H1 (cell line): ENCODE measurements around the gene SH2D5. TPM values are rescaled to one million over a fixed set of nuclear protein-coding genes. Genes with fewer than 3 reads are reported as not detected.

Experiments used
- CTCF ChIA-PET: fragments of 300-600 bp; sonication (Branson Sonifier 250); formaldehyde crosslinking; loops from one replicate; lab custom pipeline; 2021; ENCODE audit not compliant: partially characterized antibody; lab: Charles Lee
- POLR2A ChIA-PET: fragments of 300-600 bp; sonication (Branson Sonifier 250); formaldehyde crosslinking; loops from one replicate; lab custom pipeline; 2021; ENCODE audit warnings: inconsistent platforms; ENCODE audit not compliant: partially characterized antibody; lab: Charles Lee
- DNase-seq, 2 experiments: peaks; one replicate each; pipeline versions ENCODE4 v3.0.0 to v3.0.0-alpha.2; 2010 to 2022; ENCODE audit warnings: low spot score in 2 of 2, low read depth in 1 of 2, mixed read lengths in 1 of 2
- FAIRE-seq: peaks from 2 replicates; lab custom pipeline; 2011; peaks lifted over from hg19 to GRCh38; lab: Jason Lieb, UNC
- H2AFZ ChIP-seq: 2 replicates; pipeline ENCODE4 v1.8.1; 2012; ENCODE audit warnings: low read length, inconsistent platforms
- H2AK5ac ChIP-seq: 2 replicates; pipeline ENCODE4 v1.6.1; 2013; ENCODE audit warnings: low read depth, low read length
- H2BK120ac ChIP-seq: replicated peaks from 2 replicates; pipeline ENCODE3; 2013; ENCODE audit warnings: low read depth, low read length, inconsistent platforms
- H2BK12ac ChIP-seq: 2 replicates; pipeline ENCODE4 v1.6.1; 2013; ENCODE audit warnings: low read depth, low read length
- H2BK15ac ChIP-seq: 2 replicates; pipeline ENCODE4 v1.6.1; 2013; ENCODE audit warnings: low read length
- H2BK20ac ChIP-seq: 2 replicates; pipeline ENCODE4 v1.6.1; 2013; ENCODE audit warnings: low read length
- H2BK5ac ChIP-seq: 2 replicates; pipeline ENCODE4 v1.6.1; 2013; ENCODE audit warnings: low read depth, low read length
- H3K14ac ChIP-seq: 2 replicates; pipeline ENCODE4 v1.6.1; 2013; ENCODE audit warnings: inconsistent platforms; ENCODE audit not compliant: insufficient read length
- H3K18ac ChIP-seq: 2 replicates; pipeline ENCODE4 v1.6.1; 2013; ENCODE audit warnings: low read length; ENCODE audit errors: extremely low read depth
- H3K23ac ChIP-seq: 2 replicates; pipeline ENCODE4 v1.6.1; 2013; ENCODE audit warnings: inconsistent platforms; ENCODE audit not compliant: insufficient read length
- H3K23me2 ChIP-seq: 2 replicates; pipeline ENCODE4 v1.6.1; 2013; ENCODE audit warnings: low read depth, low read length
- H3K27ac ChIP-seq: 2 replicates; pipeline ENCODE4 v1.6.1; 2011; ENCODE audit warnings: low read depth, low read length, inconsistent platforms
- H3K27me3 ChIP-seq, 4 experiments: replicated peaks in 1 of 4; 1 replicate in 1 of 4; 2 replicates in 3 of 4; pipeline versions ENCODE4 v1.6.1 to v1.8.1; 2011 to 2013; ENCODE audit warnings: low read length in 3 of 4, mild to moderate bottlenecking in 3 of 4, inconsistent platforms in 2 of 4, mixed read lengths in 2 of 4, moderate library complexity in 1 of 4; ENCODE audit not compliant: control insufficient read depth in 3 of 4, insufficient read depth in 3 of 4; ENCODE audit errors: extremely low read depth in 1 of 4
- H3K36me3 ChIP-seq, 4 experiments: 2 replicates each; pipeline versions ENCODE4 v1.6.1 to v1.8.1; 2011 to 2013; ENCODE audit warnings: mild to moderate bottlenecking in 4 of 4, low read length in 3 of 4, moderate library complexity in 2 of 4, control low read depth in 1 of 4, inconsistent platforms in 1 of 4; ENCODE audit not compliant: insufficient read depth in 4 of 4, control insufficient read depth in 2 of 4
- H3K4ac ChIP-seq: replicated peaks from 2 replicates; pipeline ENCODE3; 2013; ENCODE audit warnings: low read length, low read depth, mixed read lengths, inconsistent platforms; ENCODE audit not compliant: insufficient read length
- H3K4me1 ChIP-seq, 4 experiments: replicated peaks in 1 of 4; 1 replicate in 1 of 4; 2 replicates in 3 of 4; pipeline versions ENCODE4 v1.6.1 to v1.8.1; 2011 to 2013; ENCODE audit warnings: low read length in 3 of 4, inconsistent platforms in 2 of 4, mixed read lengths in 1 of 4; ENCODE audit not compliant: insufficient read depth in 4 of 4, control insufficient read depth in 3 of 4
- H3K4me2 ChIP-seq, 2 experiments: 2 replicates each; pipeline versions ENCODE4 v1.6.1 to v1.8.1; 2011 to 2013; ENCODE audit warnings: low read depth in 2 of 2, low read length in 2 of 2, control low read depth in 1 of 2, inconsistent platforms in 1 of 2, mild to moderate bottlenecking in 1 of 2; ENCODE audit not compliant: insufficient read depth in 1 of 2
- H3K4me3 ChIP-seq, 4 experiments: fragments of 200-600, 300-600 bp in 1 of 4; sonication (generic), shearing (Covaris generic), sonication (Bioruptor Twin) in 1 of 4; 2 replicates each; pipeline versions ENCODE4 v1.5.1 to v1.8.1; 2011 to 2016; ENCODE audit warnings: low read length in 4 of 4, low read depth in 3 of 4, control low read depth in 2 of 4, inconsistent platforms in 2 of 4, mild to moderate bottlenecking in 2 of 4, mixed read lengths in 1 of 4, moderate library complexity in 1 of 4; ENCODE audit not compliant: insufficient read depth in 2 of 4; ENCODE audit errors: extremely low read depth in 1 of 4
- H3K56ac ChIP-seq: replicated peaks from 2 replicates; pipeline ENCODE3; 2013; ENCODE audit warnings: low read depth, mild to moderate bottlenecking, mixed read lengths, low read length, inconsistent platforms; ENCODE audit not compliant: insufficient read length
- H3K79me1 ChIP-seq: 2 replicates; pipeline ENCODE4 v1.6.1; 2013; ENCODE audit warnings: low read depth, low read length, control low read depth
- H3K79me2 ChIP-seq, 2 experiments: 2 replicates each; pipeline versions ENCODE4 v1.6.1 to v1.8.1; 2012 to 2013; ENCODE audit warnings: low read length in 2 of 2, mild to moderate bottlenecking in 2 of 2, inconsistent platforms in 1 of 2; ENCODE audit not compliant: insufficient read depth in 2 of 2, control insufficient read depth in 1 of 2
- H3K9ac ChIP-seq, 4 experiments: replicated peaks in 1 of 4; 1 replicate in 1 of 4; 2 replicates in 3 of 4; pipeline versions ENCODE4 v1.6.1 to v1.8.1; 2011 to 2013; ENCODE audit warnings: low read depth in 3 of 4, low read length in 3 of 4, control low read depth in 2 of 4, mild to moderate bottlenecking in 2 of 4, moderate library complexity in 2 of 4, inconsistent platforms in 1 of 4; ENCODE audit errors: extremely low read depth in 1 of 4
- H3K9me3 ChIP-seq, 2 experiments: 2 replicates each; pipeline versions ENCODE4 v1.6.1 to v1.8.1; 2012 to 2013; ENCODE audit warnings: mild to moderate bottlenecking in 2 of 2, moderate library complexity in 2 of 2, control low read depth in 1 of 2, inconsistent platforms in 1 of 2, low read depth in 1 of 2, low read length in 1 of 2, mixed read lengths in 1 of 2; ENCODE audit not compliant: insufficient read depth in 2 of 2
- H4K20me1 ChIP-seq, 2 experiments: replicated peaks in 1 of 2; 2 replicates each; pipeline versions ENCODE3 to v1.8.1; 2011 to 2013; ENCODE audit warnings: inconsistent platforms in 2 of 2, low read length in 2 of 2, mild to moderate bottlenecking in 1 of 2; ENCODE audit not compliant: insufficient read depth in 2 of 2, control insufficient read depth in 1 of 2
- H4K5ac ChIP-seq: 2 replicates; pipeline ENCODE4 v1.6.1; 2013; ENCODE audit warnings: low read length, low read depth, mixed read lengths, inconsistent platforms; ENCODE audit not compliant: insufficient read length
- H4K8ac ChIP-seq: 2 replicates; pipeline ENCODE4 v1.8.0; 2013; ENCODE audit warnings: mild to moderate bottlenecking, moderate library complexity, low read length, inconsistent platforms; ENCODE audit not compliant: insufficient read depth; ENCODE audit errors: extremely low read depth
- H4K91ac ChIP-seq: replicated peaks from 2 replicates; pipeline ENCODE3; 2013; ENCODE audit warnings: low read length, mixed read lengths, inconsistent platforms; ENCODE audit not compliant: insufficient read length
- CTCF ChIP-seq, 3 experiments: IDR thresholded peaks; 1 replicate in 2 of 3; 2 replicates in 1 of 3; pipeline versions ENCODE4 v1.5.1 to v1.6.1; 2011; ENCODE audit warnings: low read length in 3 of 3, mild to moderate bottlenecking in 3 of 3, inconsistent platforms in 2 of 3, low read depth in 1 of 3, moderate library complexity in 1 of 3; ENCODE audit not compliant: insufficient read depth in 1 of 3; ENCODE audit errors: control extremely low read depth in 1 of 3
- EGR1 ChIP-seq: IDR thresholded peaks from 2 replicates; pipeline ENCODE4 v1.6.1; 2011; ENCODE audit warnings: low read depth, low read length, borderline replicate concordance
- NANOG ChIP-seq: IDR thresholded peaks from 2 replicates; pipeline ENCODE4 v1.6.1; 2011; ENCODE audit warnings: low read length, low read depth, mild to moderate bottlenecking, inconsistent platforms; ENCODE audit not compliant: insufficient read depth, poor library complexity, severe bottlenecking
- PHF8 ChIP-seq: fragments of 200-600 bp; sonication (generic); conservative IDR thresholded peaks from 2 replicates; pipeline ENCODE4 v1.7.1; 2012; ENCODE audit warnings: low read depth, mild to moderate bottlenecking, inconsistent platforms, low read length, moderate library complexity
- POU5F1 ChIP-seq: IDR thresholded peaks from 2 replicates; pipeline ENCODE4 v1.6.1; 2011; ENCODE audit warnings: low read depth, mild to moderate bottlenecking, low read length, moderate library complexity
- USF2 ChIP-seq: IDR thresholded peaks from 2 replicates; pipeline ENCODE4 v1.6.1; 2011; ENCODE audit warnings: low read length, improper control_type of control experiment
- WGBS, 2 experiments: shearing (Covaris generic) in 1 of 2; methylation state at CpG; one replicate each; pipeline versions ENCODE4 v1.1.6 to v1.1.7; 2013 to 2015; ENCODE audit warnings: low lambda C conversion rate in 2 of 2, mixed read lengths in 2 of 2, inconsistent platforms in 1 of 2, low coverage in 1 of 2, missing lambda C conversion rate in 1 of 2; ENCODE audit not compliant: insufficient replicate concordance in 2 of 2, insufficient coverage in 1 of 2, insufficient read length in 1 of 2; ENCODE audit errors: extremely low coverage in 1 of 2, missing lambda C conversion rate in 1 of 2; 5-methylcytosine and 5-hydroxymethylcytosine counted together
- polyA plus RNA-seq, 7 experiments: library from polyadenylated mRNA; depleted of rRNA in 3 of 7; stranded (reverse) in 5 of 7; unstranded in 2 of 7; fragments of >200 nt in 5 of 7; fragments of 200-250 nt in 2 of 7; gene quantifications; 1 replicate in 5 of 7; 2 replicates in 1 of 7; 4 replicates in 1 of 7; pipeline versions ENCODE4 v1.2.1 to v1.2.3, GENCODE V29; 2011 to 2013; ENCODE audit warnings: missing spikeins in 2 of 7, mixed read lengths in 2 of 7
- total RNA-seq: library from RNA; stranded (reverse); fragmentation: NEBNext Ultra II Directional; extraction: Animal tissue kit (Norgen Biotek cat#: 25700); gene quantifications from 2 replicates; pipeline ENCODE4 v1.2.1, GENCODE V29; 2021

Gene SH2D5
- total and polyA plus RNA-seq, 2 of the 8 experiments (the other 6 are each of a cell fraction or from before 2014, with no cell fraction given), result 13.2 to 18.4 TPM

GRCh38 chr1:20726118-20726911 is 6.2 kb downstream of the SH2D5 start:
- peaks cover 2 to 3% of the 10 kb centered on the region in 2 experiments for H4K20me1 ChIP-seq
- ChIA-PET POLR2A (interaction anchor here (1.0 to 7.8 kb wide), 3 partner anchors 10 to 29 kb away, joined by 3 to 68 read pairs (median 16); partner anchors contain the start of gene KIF17), CTCF (interaction anchor here (3.2 to 8.9 kb wide), 3 partner anchors 8 to 29 kb away, joined by 16 to 82 read pairs (median 23); partner anchors contain the start of gene KIF17)
- H3K27ac ChIP-seq, result no peak overlapping the region
- H3K79me2 ChIP-seq, result no peaks in the 10 kb centered on the region; a peak in 1 of 4 replicates
- H3K23me2 ChIP-seq, result peaks cover under 1% of the 10 kb centered on the region; the same call in 1 of the 2 replicates
- no peak overlapping the region for H2BK20ac ChIP-seq
- no peak overlapping the region for H2AFZ ChIP-seq
- H3K4me3 ChIP-seq, result no peak overlapping the region
- H2BK15ac ChIP-seq, result peak overlapping the region; percentile 6; the same call in 1 of the 2 replicates
- H3K18ac ChIP-seq, result no peak overlapping the region; the same call in 1 of the 2 replicates
- H3K4me1 ChIP-seq, result peaks cover 0 to 39% (median 31%) of the 10 kb centered on the region in 4 experiments; a peak in 6 of 7 replicates
- H4K91ac ChIP-seq, result peak overlapping the region; percentile 80
- no peak overlapping the region for H3K14ac ChIP-seq
- no peak overlapping the region for H3K23ac ChIP-seq
- no peak overlapping the region for H3K4ac ChIP-seq
- DNase-seq (no peak), FAIRE-seq (no peak)
- H2BK120ac ChIP-seq, result no peak overlapping the region
- no peaks in the 10 kb centered on the region for H3K79me1 ChIP-seq
- WGBS, 2 experiments, result 85% methylated on average over 20 of the region's 25 CpGs; no CpG with 5 or more reads in 1 of the 2 experiments
- no peak overlapping the region; a peak in 1 of 4 replicates for H3K4me2 ChIP-seq
- 0 out of 2 replicates have a peak overlapping the region, but pooled peaks have one; percentile 11 for H4K8ac ChIP-seq
- H4K5ac ChIP-seq, result no peak overlapping the region
- peaks cover 2 to 10% (median 9%) of the 10 kb centered on the region in 4 experiments for H3K27me3 ChIP-seq
- H3K9ac ChIP-seq, result no peak overlapping the region
- no peaks in the 10 kb centered on the region for H3K9me3 ChIP-seq
- no peak overlapping the region for H3K56ac ChIP-seq
- no peak overlapping the region for H2AK5ac ChIP-seq
- peak overlapping the region; percentile 30; the same call in 1 of the 2 replicates for H2BK5ac ChIP-seq
- no peak overlapping the region; the same call in 1 of the 2 replicates for H2BK12ac ChIP-seq
- no peaks in the 10 kb centered on the region for H3K36me3 ChIP-seq
- TF ChIP-seq USF2 (no peak), PHF8 (no peak), POU5F1 (no peak), CTCF (IDR thresholded peaks at IDR 0.05; ENCODE audit: control extremely low read depth in 1 of 3, insufficient read depth in 1 of 3, low read depth in 1 of 3, low read length in 3 of 3) (no peak), EGR1 (no peak), NANOG (no peak)
